Stimulated activated naive CD4-positive, alpha-beta T cell treated with Interleukin-2 at 50 U/mL for 16 hours (primary cell): ENCODE measurements around the gene SLC44A2.

Experiments used
- DNase-seq: peaks from one replicate; lab custom pipeline; 2025; lab: John Stamatoyannopoulos, UW

Gene SLC44A2

GRCh38 chr19:10625003-10625761 is at the start of gene SLC44A2:
Gene SLC44A2, plus strand, starts transcription at chr19:10625553. Its CDS starts 81 bp downstream, at chr19:10625634.
- no peak for DNase-seq

- no peak for DNase-seq
Observed at GRCh38 chr19:10577951-10578350, 47.4 kb upstream of the SLC44A2 start.

DNA sequence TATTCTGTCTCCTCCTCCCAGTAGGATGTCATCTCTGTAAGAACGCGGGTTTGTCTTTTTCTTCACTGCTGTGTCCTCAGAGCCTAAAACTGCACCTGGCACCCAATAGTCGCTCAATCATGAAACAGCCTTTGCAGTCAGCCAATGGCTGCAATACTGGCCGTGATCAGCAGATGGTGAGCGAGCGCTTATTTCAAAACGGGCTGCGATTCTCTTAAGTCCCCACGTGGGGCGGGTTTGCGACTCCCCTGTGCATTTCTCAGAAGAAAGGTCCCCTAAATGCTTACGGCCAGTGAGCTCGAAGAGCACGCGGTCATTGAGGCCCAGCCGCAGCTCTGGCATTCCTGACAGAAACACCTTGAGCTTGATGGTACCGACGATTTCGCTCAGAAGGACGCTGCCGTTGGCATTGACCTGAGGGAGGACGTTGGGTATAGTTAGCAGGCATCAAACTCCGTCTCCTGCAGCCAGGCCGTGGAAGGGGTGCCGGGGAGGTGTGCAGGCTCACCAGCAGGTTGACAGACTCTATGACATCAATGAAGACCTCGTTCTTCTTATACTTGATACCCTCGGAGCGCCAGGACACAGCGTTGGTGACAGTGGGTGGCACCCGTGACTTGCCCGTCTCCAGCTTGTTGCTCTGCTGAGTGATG is 44.2 kb upstream of the SLC44A2 start:
- peak; percentile 86 for DNase-seq

- DNase-seq = no peak
Observed at GRCh38 chr19:10582091-10582490, 43.3 kb upstream of the SLC44A2 start.

DNA sequence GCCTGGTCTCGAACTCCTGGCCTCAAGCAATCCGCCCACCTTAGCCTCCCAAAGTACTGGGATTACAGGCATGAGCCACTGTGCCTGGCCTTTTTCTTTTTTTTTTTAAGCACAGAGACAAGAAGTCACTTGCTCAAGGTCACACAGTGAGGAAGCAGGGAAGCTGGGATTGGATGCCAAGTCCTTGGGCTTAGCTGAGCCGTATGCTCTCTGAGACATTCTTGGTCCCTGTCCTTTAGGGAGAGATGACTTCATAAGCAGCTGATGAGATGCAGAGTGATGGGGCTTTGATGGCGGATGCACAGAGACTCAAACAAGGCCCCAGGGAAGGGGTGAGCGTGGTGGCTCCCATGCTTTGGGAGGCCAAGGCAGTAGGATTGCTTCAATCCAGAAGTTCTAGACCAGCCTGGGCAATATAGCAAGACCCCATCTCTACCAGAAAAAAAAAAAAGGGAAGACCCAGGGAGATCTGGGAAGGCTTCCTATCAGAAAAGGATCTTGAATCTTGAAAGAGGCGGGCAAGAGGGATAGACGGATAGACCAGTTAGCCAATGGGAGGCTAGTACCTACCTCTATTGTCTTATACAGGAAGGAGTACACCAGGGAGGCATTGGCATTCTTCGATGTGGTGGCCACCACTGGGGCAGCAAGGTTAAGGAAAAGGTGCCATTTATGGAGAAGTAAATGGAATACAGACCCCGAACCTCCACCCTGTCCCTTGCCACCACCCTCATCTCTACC is 42.1 kb upstream of the SLC44A2 start:
- DNase-seq = no peak

GRCh38 chr19:10586396-10586795 is 39.0 kb upstream of the SLC44A2 start:
- DNase-seq = no peak

DNA sequence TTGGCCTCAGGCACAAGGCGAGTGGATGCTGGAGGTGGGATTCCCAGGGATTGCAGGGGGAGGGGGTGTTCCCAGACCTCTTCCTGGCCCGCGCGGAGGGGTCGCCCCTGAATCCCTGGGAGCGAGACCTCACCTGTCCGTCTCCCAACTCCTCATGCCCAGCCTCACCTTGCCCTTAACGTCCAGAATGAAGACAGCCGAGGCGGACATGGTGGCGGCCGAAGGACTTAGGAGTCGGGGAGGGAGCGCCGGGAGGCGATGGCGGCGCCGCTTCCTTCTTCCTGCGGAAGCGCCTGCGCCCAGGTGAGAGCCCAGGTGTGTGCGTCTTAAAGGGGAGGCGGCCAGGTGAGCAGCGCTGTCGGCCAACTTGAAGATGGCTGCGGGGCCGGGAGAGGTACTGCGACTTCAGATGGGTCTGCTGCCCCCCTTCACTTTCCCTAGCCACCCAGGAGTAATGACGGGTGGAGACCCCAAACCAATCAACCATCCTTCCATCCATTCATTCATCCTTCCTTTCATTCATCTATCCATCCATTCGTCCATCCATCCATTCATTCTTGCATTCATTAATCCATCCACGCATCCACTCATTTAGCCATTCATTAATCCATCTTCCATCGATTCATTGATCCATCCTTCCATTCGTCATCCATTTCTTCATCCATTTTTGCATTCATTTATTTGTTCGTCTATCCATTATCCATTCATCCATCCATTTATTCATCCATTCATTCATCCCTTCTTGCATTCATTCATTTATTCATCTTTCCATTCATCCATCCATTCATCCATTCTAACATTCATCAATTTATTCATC is 38.1 kb upstream of the SLC44A2 start, which contains the start of gene AP1M2:
AP1M2 (minus strand) TSS at position 291 of the 817 bp plus-strand sequence; CDS start at position 210, 81 bp downstream.
- no peak for DNase-seq

- no peak for DNase-seq
Observed at GRCh38 chr19:10587839-10588150, 37.6 kb upstream of the SLC44A2 start.

GRCh38 chr19:10593148-10593547 is 32.2 kb upstream of the SLC44A2 start:
- no peak for DNase-seq

DNA sequence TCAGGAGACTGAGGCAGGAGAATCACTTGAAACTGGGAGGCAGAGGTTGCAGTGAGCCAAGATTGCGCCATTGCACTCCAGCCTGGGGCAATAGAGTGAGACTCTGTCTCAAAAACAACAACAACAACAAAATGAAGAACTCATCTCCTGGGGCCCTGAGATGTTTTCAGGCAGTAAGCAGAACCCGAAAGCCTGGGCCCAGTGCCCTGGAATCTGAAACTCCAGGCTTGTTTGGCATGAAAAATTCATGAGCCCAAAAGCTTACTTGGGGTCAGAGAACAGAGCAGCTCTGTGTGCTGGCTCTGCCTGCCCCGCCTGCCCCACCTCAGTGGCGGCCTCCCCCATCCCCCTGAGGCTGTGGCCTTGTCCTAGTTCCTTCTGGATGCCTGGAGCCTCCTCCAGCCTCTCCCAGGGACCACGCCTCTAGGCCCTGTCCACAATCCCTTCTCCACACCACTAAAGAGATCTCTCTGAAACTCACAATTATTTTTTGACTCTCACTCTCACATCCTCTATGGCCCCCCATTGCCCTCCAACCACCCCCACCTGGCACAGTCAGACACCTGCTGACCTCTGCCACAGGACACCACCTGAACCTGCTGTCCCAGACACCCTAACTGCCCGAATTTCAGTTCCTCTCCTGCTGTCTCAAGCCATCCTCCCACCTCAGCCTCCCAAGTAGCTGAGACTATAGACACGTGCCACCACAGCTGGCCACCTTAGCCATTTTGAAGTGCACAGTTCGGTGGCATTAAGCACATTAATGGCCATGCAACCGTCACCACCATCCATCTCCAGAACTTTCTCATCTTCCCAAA is 31.3 kb upstream of the SLC44A2 start:
- no peak for DNase-seq

DNA sequence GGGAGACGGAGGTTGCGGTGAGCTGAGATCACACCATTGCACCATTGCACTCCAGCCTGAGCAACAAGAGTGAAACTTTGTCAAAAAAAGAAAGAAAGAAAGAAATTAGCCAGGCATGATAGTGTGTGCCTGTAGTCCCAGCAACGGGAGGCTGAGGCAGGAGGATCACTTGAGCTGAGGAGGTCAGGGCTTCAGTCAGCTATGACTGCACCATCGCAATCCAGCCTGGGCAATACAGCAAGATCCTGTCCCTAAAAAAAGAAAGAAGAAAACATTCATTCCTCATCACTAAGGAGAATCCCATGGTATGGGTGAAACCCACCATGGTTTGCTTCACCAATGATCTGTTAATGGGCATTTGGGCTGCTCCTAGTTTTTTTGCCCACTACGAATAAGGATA is 25.2 kb upstream of the SLC44A2 start:
- DNase-seq = no peak

DNA sequence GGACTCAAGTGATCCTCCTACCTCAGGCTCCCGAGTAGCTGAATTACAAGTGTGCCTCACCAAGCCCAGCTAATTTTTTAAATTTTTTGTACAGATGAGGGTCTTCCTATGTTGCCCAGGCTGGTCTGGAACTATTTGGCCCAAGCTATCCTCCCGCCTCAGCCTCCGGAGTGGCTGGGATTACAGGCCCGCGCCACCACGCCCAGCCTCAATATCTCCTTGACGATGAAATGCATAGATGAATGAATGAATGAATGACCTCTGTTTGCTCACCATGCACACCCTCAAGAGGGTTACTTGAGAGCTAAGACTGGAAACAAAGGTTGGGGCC is 23.4 kb upstream of the SLC44A2 start:
- no peak for DNase-seq

GRCh38 chr19:10602330-10603083 is 22.8 kb upstream of the SLC44A2 start:
- peak; percentile 82 for DNase-seq

GRCh38 chr19:10603084-10603872 is 22.1 kb upstream of the SLC44A2 start:
- DNase-seq = peak; percentile 69

DNA sequence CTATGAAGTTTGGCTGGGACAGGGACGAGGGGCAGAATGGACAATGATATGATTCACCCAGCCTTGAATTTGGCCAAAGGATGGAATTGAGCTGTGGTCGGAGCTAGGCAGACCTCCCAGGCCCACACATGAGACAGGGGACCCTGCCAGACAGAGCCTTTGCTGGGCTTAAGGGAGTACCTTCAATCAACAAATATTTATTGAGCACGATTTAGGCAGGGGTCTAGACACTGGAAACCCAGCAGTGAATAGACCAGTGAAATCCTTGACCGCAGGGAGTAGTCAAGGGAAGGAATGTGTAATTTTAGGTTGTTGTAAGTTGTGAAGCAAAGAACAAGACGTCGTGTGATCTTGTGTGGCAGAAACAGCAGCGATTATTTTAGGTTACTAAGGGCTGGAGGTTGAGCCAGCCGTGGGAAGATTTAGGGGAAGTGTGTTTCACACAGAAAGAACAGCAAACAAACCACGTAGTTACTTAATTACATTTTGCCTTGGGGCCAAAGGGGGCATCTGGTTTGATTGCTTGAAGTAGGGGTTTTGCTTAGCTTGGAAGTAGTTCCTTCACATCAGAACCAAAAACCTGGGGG is 21.4 kb upstream of the SLC44A2 start:
- DNase-seq = no peak

- no peak for DNase-seq
Observed at GRCh38 chr19:10604460-10604980, 20.8 kb upstream of the SLC44A2 start.

DNA sequence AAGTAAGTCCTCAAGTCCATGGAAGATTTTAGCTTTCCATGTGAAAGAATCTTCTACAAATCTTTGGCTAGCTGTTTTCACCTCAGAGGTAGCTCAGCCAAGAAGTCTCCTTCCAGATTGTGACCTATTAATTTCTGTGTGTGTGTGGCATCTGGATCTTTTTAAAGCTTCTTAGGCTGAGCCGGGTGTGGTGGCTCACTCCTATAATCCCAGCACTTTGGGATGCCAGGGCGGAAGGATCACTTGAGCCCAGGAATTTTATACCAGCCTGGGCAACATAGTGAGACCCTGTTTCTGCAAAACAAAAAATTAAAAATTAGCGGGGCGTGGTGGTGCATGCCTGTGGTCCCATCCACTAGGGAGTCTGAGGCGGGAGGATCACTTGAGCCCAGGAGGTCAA is 13.4 kb upstream of the SLC44A2 start:
- DNase-seq = no peak

DNA sequence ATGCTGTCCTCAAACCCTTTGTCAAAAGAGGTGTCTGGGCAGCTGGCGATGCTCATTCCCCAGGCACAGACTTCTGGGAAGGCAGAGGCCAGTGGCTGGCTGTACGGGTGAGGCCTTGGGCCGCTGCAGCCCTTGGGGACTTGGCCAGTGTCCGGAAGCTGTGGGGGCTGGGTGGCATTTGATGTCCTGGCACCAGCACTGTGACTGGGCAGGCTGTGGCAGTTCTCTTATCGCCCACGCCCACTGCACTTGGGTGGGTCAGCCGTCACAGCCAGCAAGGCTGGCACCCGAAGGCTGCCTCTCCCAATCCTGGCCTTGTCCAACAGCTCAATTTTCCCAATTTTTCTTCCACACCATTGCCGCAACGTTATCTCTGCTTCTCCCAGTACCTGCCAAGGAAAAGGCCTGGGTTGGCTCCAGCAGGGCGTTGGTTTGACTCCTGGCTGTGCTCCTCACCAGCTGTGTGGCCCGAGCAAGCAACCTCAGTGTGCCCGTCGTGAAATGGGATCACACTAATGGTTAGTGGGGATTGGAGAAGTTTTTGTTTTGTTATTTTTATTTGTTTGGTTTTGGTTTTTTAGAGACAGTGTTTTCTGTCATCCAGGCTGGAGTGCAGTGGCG is 12.7 kb upstream of the SLC44A2 start:
- DNase-seq = no peak
